Suppressor macrophage treated with lipopolysaccharide for 1 hour (primary cell): ENCODE results near the gene MTMR12.

ENCODE experiments used
- DNase-seq, 3 donors: peaks; one replicate each; pipeline ENCODE4 v3.0.0-alpha.2; 2020 to 2022

The MTMR12 gene

GRCh38 chr5:32187675-32188074 is 125.1 kb downstream of the MTMR12 start:
- no peak for DNase-seq

- DNase-seq = no peak
Observed at GRCh38 chr5:32182463-32183063, 130.2 kb downstream of the MTMR12 start.
